Uterine smooth muscle cell (primary cell): ENCODE data around the gene SLC26A2. TPM values are rescaled to one million over a fixed set of nuclear protein-coding genes. Genes with fewer than 3 reads are reported as not detected.

ENCODE experiments used
- total RNA-seq: library from RNA; depleted of rRNA; stranded (reverse); fragments of >200 nt; gene quantifications from 2 replicates; pipeline ENCODE4 v1.2.3, GENCODE V29; 2014

SLC26A2 gene
- total RNA-seq = 16.5 and 18.2 TPM in 2 replicates

DNA sequence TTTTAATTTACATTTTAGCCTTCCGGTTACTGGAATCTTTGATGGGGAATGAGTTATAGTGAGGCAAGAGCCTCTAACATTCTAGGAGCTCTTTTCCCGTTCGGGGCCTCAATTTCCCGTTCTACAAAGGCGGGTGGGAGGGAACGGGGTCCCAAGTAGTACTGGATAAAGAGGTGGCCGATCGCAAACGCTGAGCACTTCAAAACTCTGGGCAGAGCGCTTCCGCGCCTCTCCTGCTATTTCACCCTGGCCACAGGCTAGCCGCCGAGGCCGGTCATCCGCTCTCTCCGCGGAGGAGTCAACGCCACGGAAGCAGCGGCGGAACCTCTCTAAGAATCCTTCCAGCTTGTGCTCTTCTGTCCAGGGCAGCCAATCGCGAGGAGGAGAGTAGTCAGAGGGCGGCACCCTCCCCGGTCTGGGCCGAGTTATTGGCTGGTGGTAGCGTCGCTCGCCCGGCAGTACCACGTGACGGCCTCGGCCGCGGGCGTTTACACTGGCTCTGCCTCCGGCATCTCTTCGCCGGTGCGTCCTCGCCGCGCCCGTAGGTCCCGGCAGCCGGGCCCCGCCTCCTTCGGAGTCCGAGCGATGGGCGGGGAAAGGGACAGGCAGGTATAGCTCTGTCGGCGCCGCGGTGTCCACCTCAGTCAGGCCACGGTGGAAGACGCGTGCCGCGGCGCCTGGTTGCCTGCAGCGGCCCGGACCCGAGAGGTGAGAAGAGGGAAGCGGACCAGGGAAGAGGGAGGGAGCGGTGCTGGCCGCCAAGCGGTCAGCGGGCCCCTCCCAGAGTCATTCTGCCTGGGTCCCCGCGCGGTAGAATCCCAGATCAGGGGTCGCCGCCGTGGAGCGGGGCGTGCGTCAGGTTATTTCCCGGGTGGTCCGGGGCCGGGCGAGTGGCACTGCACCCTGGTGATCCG lies at the start of gene SLC26A2:
SLC26A2 (plus strand) TSS at position 487 of the 914 bp plus-strand sequence. CDS start 16,895 bp downstream, outside the sequence.

DNA sequence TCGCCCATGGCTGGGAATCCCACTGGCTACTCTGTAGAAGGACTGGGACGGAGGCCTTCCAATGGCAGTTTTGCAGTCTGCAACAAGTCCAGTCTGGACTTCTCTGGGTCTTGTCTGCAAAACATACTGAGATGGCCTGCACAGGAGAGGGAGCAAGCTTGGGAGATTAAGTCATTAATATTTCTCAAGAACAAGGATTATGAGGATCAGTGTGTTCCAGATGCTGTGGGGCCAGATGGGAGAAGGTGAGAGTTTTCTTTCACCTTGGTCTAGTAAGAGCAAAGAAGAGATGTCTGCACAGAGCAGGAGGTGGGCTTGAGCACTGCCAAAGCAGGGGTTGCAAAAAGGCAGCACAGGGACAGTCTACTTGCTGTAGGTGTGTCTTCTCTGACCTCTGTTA lies 15.9 kb upstream of the SLC26A2 start, which contains the start of gene PDE6A:
PDE6A (minus strand) TSS at position 128 of the 400 bp plus-strand sequence; CDS start at position 8, 120 bp downstream.

DNA sequence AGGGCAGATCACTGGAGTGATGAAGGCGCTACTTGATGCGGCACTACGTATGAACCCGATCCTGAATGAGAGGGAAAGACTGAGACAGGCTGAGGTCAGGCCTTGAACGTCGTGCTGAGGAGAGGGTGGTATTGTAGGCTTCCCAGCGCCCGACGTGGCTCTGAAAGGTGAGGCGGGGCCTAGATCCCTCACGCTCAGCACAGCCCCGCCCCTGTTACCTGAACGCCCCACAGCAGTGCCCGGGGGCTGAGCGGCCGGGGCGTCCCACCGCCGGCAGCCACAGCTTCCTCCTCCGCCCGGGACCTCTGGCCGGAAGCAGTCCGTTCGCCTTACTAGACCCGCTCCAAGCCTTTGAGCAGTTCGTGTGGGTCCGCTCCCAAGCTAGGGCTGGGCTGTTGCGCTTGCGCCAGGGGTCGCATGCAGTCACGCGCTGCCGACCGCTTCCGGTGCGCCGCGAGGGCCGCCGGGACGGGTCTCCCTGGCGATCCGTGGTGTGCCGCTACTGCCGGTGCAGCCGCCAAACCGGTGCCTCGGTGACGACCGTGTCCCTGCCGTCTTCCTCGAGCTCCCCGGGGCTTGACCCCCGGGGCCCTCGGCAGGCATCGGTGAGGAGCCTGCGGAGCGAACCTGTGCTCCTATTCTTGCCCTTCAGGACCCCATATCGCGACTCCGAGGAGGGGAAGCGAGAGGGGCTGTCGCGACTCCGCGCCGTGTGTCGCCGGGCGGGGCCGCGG lies 39.9 kb downstream of the SLC26A2 start, which contains the start of the genes HMGXB3 and TIGD6:
HMGXB3 (plus strand) TSS at position 484 of the 734 bp plus-strand sequence. CDS start 4,114 bp downstream, outside the sequence.
TIGD6 (minus strand) TSS at position 399 of the 734 bp plus-strand sequence. CDS start 4,306 bp downstream, outside the sequence.

Other genes starting within 250 kb of the SLC26A2 start
- 0.87 and 0.89 TPM in 2 replicates for gene PPARGC1B, start 230.4 kb upstream of the SLC26A2 start, total RNA-seq
- not detected in 2 replicates for gene PDE6A, start 16.0 kb upstream of the SLC26A2 start, total RNA-seq
- gene TIGD6, start 39.9 kb downstream of the SLC26A2 start, total RNA-seq = 6.3 and 7.0 TPM in 2 replicates
- gene HMGXB3, start 40.0 kb downstream of the SLC26A2 start, total RNA-seq = 46.4 and 49.9 TPM in 2 replicates
- under 0.01 and 0.25 TPM in 2 replicates for gene CSF1R, start 125.8 kb downstream of the SLC26A2 start, total RNA-seq
- gene PDGFRB, start 195.1 kb downstream of the SLC26A2 start, total RNA-seq = 94.2 and 160 TPM in 2 replicates
- 0.12 TPM in 1 of 2 replicates, not detected in the other for gene CDX1, start 206.0 kb downstream of the SLC26A2 start, total RNA-seq
- under 0.01 TPM in 1 of 2 replicates, not detected in the other for gene SLC6A7, start 229.3 kb downstream of the SLC26A2 start, total RNA-seq